ENCODE results near the gene MVB12B. TPM values are rescaled to one million over a fixed set of nuclear protein-coding genes. Genes with fewer than 3 reads are reported as not detected.
"Not testable (repeated sequence)": the region's sequence is repeated elsewhere in the genome, so short reads cannot be mapped to it uniquely, and the experiment has no call there.

MVB12B gene
- total RNA-seq, 1 donor from 2014 or later = 18.4 TPM

GRCh38 chr9:126523611-126524111, 197.0 kb downstream of the MVB12B start:
- DNase-seq = no peak

DNA sequence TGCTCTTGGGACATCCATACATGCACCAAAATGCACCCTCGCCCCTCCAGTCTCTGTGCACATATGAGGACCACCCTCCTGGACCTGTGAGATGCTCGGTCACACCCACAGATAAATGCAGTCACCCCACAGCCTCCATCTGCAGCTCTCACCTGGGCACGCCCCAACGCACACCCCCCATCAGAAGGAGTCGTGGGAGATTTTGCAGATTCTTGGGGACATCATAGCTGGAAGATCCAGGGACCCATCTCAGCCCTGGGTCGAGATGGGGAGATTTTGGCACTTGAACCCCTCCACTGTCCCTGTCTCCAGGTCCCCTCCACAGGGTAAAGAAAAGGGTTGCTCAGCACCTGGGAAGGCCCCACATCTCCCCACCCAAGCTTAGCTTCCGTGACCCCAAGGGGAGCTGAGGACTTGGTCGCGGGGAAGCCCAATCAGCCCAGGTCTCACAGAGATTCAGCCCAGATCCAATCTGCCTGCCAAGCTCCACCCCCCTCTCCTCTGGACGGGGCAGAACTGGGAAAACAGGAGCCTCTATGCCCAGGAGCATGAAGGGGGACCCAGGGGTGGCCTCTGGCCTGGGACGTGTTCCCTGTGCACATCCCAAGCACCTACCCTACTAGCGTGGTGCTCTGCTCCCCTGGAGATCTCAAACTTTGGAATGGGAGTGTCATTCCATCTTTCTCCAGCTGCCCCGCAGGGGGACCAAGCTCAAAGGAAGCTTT, 197.9 kb downstream of the MVB12B start:
- DNase-seq = no peak

- DNase-seq = no peak
These were observed 199.8 kb downstream of the MVB12B start for GRCh38 chr9:126526218-126527108.

DNA sequence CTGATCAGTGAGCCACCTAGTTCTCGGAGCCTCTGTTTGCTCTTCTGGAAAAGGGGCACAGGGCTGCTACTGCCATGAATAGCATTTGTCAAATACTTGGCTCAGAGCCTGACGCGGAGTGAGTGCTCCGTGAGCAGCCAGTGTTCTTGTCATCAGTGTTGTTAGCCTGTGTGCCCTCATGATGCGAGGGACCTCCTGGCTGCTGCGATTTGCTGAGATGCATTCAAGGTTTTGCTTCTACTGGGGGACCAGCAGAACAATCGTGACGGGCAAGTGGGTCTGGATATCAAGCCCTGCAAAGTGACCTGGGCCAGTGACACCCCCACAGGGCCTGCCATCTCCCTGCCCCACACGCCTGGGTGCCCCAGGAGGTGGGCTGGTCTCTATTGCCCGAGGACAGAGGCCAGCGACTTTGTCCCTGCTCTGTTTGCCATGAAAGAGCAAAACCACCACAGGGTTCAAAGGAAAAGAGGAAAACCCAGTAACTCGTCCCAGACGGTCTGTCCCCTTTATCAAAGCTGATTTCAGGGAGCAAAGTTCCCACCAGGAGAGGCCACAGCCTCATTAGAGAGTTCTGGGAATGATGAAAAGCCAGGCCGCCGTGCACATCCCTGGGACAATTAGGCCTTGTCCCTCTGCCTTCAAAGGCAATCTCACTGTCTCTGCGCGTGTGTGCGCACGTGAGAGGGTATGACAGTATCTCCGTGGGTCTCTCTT, 200.6 kb downstream of the MVB12B start:
- DNase-seq = no peak

DNA sequence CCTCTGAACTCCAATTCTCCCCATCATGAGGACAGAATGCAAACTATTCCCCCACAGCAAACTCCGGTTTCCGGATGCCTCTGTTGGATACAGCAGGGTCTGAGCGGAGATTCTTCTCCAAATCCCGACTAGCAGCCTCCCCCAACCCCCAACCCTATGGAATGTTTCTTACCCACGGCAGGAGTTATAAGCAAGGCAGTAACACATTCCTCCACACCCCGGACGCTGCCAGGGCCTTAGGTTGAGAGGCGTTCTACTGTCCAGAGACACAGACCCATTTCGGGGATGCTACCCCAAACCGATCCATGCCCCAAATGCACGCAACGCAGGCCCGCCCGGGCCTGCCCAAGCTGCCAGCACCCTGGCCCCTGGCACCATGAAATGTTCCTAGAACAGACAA, 201.5 kb downstream of the MVB12B start:
- DNase-seq = no peak

DNA sequence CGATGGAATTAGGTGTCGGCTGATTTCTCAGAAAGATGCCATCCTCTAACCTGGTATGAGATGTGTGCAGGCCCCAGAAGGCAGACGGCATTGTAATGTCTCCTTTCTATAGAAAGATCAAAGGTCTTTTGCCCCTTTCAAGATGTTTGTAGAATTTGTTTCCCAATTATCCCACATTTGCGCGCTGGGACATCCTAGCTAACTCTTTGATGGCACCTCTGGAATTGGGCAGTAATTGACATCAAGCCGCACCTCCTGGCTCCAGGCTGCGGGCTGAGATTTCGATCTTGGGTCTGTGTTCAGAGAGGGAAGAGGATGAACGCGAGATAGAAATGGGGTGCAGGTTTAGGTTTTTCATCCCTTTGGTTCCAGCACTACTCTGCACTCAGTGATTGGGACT, 202.3 kb downstream of the MVB12B start:
- DNase-seq = no peak

DNA sequence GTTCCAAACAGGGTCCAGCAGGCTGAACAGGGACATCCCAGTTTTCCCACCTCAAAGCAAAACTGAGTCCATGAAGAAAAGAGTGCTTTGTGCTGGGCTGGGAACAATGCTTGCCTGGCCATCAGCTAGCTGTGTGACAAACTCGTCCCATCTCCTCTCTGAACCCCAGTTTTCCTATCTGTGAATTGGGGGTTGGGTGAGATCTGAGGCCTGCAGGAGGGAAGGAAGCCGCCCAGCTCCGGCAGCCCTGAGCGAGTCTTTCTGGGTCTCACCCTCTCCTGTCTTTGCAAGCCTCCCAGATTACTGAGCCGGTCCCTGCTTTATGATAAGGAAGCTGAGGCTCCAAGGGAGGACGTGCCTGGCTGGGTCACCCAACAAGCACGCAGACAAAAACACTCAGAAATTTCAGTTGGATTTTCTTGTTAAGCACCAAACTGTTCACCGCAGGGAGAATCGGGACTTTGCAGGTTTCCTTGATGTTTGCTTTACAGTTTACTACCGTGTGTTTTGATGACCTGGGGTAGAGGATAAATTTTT, 204.5 kb downstream of the MVB12B start:
- no peak for DNase-seq

GRCh38 chr9:126531591-126531990, 205.0 kb downstream of the MVB12B start:
- no peak for DNase-seq

DNA sequence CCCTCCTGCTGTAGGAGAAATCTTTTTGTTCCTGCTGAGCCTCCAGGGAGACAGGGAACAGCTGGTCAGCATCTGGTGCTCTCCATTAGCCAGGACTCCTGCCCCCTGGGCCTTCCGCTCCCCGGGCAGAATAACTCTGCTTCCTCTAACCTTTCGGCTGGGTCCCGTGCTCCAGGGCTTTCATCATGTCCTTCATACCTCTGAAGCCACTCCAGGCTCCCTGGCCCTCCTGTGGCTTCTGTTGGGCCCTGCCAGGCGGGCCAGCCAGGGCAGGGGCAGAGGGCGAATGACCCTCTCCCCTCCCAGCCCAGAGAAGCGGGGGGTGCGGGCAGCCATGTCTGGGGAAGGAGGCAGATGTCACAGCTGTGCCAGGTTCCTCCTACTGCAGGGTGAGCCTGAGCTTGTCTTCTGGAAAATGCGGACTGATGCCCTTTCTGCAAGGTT, 205.4 kb downstream of the MVB12B start:
- no peak for DNase-seq

DNA sequence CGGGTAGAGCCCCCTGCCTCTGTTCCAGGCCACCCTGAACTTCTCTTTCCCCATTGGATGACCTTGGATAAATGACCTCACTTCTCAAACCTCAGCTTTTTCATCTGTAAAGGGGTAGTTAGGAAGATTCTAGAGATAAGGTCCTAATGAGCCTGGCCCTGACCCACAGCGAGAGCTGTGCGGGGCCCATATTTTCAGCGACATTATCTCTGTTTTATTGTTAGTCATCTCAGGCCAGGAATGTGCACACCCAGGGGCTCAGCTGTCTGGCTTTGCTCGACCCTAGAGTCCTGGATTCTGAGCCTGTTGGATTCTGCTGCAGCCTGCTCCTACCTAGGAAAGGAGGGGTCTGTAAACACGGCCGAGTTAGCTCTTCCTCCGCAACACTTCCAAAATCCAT, 205.9 kb downstream of the MVB12B start:
- DNase-seq = no peak

DNA sequence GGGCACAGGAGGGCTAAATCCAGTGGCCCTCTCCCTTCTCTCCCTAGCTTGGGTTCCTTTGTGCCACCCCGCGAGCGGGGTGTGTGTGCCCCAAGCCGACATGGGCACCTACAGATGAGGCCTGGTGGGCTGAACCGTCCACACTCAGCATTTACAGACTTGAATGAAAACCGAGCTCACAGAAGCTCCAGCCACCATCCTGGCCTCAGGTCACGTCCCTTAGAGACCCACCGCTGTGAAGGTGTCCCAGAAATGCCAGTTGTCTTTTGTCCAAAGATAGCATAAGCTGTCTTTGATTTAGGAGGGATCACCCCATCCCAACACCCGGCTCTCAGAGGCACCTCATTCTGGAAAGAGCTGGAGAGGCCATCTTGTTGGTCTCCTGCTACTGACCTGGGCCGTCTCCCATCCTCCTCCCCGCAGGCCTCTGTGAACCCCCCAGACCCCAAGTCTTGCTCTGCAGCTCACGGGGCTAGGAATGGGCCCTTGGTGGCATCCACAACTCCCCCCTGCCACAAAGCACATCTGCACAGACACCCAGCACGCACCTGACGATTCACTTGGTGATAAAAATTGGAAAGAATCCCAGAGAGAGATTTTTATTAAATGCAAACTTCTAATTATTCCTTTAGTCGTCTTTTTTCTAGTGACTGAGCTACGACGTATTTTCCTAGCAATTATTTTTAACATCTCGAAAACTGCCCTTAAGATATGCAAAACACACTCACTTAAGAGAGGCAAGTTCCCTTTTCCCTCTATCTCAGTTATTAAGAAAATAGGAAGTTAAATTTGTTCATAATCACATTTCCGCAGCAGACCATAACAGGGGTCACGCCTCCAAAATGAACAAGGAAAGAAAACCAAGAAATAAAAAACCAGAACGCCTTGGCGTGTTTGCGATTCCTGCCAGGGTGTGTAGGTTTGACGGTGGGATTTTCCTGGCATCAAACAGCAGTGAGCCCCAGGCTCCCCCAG, 206.6 kb downstream of the MVB12B start:
- DNase-seq = no peak

- no peak for DNase-seq
These were observed 207.3 kb downstream of the MVB12B start for GRCh38 chr9:126533926-126534310.

- DNase-seq = no peak
These were observed 208.0 kb downstream of the MVB12B start for GRCh38 chr9:126534431-126535186.

- no peak for DNase-seq
These were observed 209.5 kb downstream of the MVB12B start for GRCh38 chr9:126536131-126536530.

DNA sequence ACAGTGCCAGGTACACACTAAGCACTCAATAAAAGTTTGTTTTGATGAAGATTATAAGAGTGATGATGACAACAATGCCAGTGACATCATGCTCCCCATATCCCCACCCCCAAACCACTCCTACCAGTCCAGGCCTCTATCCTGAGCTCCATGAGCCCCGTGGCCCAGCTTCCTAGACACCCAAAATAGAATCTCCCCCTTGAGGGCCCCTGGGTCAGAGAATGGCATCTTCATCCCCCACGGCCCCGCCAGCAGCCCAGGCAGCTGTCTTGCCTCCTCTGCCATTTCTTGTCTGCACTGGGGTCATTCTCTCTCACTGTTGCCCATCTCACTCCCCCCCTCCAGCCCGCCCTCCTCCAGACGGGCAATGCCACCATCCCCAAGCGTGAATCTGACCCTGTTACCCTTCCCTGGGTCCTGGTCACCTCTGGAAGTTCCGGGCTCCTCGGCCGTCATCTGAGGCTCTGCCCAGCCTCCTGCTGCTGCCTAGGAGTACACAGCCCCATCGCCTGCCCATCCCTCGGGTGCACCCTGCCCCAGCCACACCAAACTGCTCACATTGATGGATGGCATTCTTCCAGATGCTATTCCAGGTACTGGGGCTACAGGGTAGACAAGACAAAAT, 210.3 kb downstream of the MVB12B start:
- no peak for DNase-seq

DNA sequence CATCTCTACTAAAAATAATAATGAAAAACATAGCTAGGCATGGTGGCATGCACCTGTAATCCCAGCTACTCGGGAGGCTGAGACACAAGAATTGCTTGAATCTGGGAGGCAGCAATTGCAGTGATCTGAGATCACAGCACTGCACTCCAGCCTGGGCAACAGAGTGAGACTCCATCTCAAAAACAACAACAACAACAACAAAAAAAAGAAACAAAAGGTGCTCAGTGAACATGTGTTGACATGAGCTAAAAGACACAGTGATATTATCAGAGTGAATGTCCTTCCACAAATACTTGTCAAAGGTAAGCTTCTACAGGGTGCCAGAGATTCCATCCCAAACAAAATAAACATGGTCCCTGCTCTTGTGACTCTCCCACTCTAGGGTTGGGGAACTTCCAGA, 211.9 kb downstream of the MVB12B start:
- no peak for DNase-seq

- not testable (repeated sequence) for DNase-seq
These were observed 213.8 kb downstream of the MVB12B start for GRCh38 chr9:126540398-126540797.

GRCh38 chr9:126543490-126543889, 216.9 kb downstream of the MVB12B start:
- DNase-seq = no peak

GRCh38 chr9:126545106-126545505, 218.5 kb downstream of the MVB12B start:
- DNase-seq = no peak

GRCh38 chr9:126546036-126546435, 219.4 kb downstream of the MVB12B start:
- no peak for DNase-seq

Measured in dermis blood vessel endothelial cell (primary cell).